GM11168 (cell line): Measurements from ENCODE around the gene BRCA1.
"Not testable (repeated sequence)": the region's sequence is repeated elsewhere in the genome, so short reads cannot be mapped to it uniquely, and the experiment has no call there.

Experiments used
- in situ Hi-C: fragments of 300-500 bp; cut with MboI; formaldehyde crosslinking; loops from one replicate; pipeline ENCODE4 v1.12.0; 2022; ENCODE audit warnings: low sequenced_read_pairs; ENCODE audit not compliant: unreplicated experiment

Gene BRCA1

GRCh38 chr17:43125133-43125966 lies at the start of gene BRCA1:
Gene BRCA1 (minus strand): TSS chr17:43125364. CDS start chr17:43124096, 1,268 bp downstream.
- in situ Hi-C loops: no loop called here

DNA sequence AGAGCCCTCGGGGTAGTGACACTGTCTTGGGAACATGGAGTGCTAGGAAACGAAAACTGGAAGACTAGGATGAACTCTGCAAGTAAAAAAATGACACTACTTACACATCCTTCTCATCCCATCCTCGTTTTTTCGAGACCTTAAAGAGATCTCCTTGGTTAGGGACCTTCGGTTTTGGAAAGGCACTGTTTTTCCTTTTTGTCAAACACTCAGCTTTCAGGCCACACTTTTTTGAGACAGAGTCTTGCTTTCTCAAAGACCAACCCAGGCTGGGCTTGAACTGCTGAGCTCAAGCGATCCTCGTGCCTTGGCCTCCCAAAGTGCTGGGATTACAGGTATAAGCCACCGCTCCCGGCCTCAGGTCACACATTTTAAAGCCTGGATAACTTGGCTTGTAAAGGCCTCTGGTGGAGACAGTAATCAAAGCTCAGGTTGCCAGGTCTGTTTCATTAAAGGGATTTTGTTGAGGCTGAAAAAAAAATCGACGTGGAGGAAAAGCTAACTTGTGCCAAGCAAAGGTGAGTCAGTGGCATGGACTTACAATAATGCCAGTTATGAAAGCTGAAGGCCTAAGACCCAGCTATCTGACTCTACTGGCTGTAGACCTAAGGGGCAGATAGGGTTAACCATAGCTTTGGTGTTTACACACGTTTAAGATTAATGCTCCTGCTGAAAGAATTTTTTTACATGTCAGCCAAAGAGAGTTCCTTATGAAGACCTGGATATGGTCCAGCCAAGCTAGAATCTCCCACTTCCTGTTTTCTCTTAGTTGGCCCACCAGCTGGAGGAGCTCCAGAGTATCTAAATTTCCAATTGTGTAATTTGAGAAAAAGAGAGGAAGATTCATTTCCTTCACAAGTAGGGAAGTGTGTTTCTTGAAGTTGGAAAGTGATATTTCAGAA lies 46.7 kb upstream of the BRCA1 start:
- in situ Hi-C loops: no loop called here

DNA sequence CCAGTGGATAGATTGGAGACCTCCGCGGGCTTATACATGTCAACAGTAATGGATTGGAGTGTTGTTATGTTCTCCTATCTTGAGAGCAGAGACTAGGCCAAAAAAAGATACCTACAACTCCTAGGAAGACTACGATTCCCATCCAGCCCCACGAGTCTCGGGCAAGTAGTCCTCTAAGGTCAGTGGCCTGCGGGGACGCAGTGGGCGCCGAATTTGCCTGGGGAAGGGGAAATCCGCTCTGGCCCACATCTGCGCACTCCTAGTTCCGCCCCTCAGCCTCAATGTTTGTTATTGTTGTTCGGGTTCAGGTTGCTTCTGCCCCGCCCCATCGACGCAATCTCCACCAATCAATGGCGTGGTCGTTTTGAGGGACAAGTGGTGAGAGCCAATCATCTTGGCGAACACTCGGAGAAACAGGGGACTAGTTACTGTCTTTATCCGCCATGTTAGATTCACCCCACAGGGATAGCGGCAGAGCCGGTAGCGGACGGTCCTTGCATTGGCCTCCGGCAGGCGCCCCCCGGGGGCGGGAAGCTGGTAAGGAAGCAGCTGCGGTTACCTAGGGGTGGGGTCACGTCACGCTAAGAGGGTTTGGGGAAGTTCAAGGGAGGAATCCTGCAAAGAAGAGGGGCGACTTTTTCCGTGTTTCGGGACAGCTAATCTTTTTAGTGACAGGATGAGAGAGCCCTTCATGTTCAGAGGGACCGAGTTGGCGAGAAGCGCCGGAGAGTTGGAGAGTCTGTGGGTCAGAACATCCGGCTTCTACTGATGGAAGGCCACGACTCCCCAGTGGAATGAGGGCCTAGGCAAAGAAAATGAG lies 45.8 kb upstream of the BRCA1 start, which contains the start of gene NBR1:
NBR1 (plus strand) TSS at position 449 of the 820 bp plus-strand sequence. CDS start 4,586 bp downstream, outside the sequence.
- in situ Hi-C loops: no loop called here

GRCh38 chr17:43170140-43170765 lies 45.1 kb upstream of the BRCA1 start:
- in situ Hi-C loops: no loop called here

DNA sequence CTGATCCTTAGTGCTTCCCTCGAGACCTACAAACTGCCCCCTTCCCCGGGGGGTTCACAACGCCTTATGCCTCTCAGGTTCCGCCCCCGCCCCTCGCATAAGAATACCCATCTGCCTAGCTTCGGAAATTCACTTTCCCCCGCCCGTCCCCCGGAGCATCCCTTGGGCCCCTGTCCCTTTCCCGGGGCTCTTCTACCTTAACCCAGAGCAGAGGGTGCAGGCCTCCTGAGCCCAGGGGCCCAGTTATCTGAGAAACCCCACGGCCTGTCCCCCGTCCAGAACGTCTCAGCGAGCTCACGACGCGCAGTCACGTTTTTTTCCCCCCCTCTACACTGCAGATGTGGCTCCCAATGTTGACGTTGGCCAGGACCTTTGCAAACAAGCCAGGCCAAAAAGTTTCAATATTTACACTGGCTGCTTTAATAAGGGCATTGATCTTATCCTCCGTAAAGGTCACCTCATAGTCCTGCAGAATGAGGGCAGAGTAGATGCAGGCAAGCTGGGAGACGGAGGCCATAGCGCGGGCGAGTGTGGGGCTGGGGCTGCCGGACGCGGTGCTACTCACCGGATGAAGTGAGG lies 44.5 kb upstream of the BRCA1 start:
- in situ Hi-C loops: no loop called here

- in situ Hi-C loops: not testable (repeated sequence)
These were observed 40.8 kb upstream of the BRCA1 start for GRCh38 chr17:43165971-43166370.

- in situ Hi-C loops: not testable (repeated sequence)
These were observed 34.8 kb upstream of the BRCA1 start for GRCh38 chr17:43159957-43160356.

DNA sequence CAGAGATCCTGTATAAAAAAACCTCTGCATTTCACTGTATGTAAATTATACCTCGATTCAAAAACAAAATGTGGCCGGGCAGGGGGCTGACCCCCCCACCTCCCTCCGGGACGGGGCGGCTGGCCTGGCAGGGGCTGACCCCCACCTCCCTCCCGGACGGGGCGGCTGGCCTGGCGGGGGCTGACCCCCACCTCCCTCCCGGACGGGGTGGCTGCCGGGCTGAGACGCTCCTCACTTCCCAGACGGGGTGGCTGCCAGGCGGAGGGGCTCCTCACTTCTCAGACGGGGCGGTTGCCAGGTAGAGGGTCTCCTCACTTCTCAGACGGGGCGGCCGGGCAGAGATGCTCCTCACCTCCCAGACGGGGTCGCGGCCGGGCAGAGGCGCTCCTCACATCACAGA lies 34.1 kb upstream of the BRCA1 start:
- in situ Hi-C loops: not testable (repeated sequence)

DNA sequence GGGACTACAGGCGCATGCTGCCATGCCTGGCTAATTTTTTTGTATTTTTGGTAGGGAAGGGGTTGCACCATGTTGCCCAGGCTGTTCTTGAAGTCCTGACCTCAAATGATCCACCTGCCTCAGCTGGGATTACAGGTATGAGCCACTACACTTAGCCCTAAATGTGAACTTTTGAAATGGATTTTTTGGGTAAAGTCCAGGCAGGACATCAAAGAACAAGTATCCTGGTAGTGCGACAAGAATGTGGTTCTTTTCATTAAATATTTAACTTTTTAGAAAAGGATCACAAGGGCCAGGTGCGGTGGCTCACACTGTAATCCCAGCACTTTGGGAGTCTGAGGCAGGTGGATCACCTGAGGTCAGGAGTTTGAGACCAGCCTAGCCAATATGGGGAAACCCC lies 30.5 kb upstream of the BRCA1 start:
- in situ Hi-C loops: no loop called here

DNA sequence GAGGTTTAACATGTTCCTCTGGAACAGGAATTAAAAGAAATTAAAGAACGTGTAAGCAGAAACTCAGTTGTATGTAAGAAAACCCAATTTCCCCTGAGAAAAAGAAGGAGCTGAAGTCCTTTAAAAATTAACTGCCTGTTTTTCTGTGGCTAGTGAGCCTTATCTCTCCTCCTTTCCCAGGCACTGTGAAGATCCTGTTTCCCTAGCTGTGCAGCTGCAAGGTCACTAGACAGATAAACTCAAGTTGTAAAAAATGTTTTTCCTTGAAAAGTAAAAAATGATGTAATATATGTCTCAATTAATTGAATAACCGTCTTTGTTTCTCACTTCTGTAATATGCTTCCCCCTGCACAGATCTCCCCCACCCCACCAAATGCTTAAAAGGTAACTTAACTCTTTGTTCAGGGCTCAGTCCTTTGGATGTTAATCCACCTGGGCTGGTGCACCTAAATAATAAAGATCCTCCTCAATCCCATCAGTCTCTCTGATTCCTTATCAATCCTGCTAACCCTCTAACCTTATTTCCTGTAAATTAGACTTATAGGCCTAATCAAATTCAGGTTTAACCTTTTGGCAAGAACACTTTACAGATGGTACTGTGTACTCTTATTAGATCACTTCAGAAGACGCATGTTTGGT lies 28.2 kb upstream of the BRCA1 start:
- in situ Hi-C loops: not testable (repeated sequence)

DNA sequence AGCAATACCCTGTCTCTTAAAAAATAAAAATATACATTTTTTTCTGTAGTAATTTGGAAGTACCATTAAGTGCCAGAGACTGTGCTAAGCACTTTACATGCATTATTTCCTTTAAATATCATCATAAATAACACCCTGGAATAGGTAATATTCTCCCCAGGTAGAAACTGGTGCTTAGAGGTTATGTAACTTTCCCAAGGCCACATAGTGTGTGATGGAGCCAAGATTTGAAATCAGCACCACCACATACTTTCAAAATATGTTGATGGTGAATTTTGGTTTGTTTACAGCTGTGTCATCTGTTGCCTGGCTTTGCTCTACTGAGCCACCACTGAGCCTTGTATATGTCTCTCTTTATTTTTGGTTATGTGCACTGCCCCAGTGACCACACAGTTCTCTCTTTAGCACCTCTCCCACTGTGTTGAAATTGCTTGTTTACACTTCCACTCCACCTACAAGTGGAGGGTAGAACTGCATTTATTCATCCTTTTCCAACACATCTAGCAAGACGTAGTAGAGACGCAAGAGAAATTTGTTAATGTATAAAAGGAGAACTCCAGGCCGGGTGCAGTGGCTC lies 26.8 kb upstream of the BRCA1 start:
- in situ Hi-C loops: no loop called here

GRCh38 chr17:43146649-43147048 lies 21.5 kb upstream of the BRCA1 start:
- in situ Hi-C loops: no loop called here

DNA sequence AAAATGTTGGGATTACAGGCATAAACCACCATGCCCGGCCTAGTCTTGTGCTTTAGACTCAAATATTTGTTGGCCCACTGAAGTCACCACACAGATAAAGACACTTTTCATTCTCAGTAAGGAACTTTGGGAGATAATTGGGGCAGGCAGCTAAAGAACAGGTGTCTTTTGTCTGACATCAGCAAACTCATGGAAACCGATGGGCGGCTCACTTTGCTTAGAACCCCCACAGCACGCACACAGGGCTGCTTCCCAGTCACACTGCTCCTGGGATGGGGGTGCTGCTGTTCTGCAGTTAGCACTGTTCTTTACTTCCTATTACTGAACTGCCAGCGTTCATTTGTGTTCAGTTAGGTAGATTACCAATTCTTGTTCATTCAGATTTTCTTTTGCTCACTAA lies 18.0 kb upstream of the BRCA1 start:
- in situ Hi-C loops: no loop called here

DNA sequence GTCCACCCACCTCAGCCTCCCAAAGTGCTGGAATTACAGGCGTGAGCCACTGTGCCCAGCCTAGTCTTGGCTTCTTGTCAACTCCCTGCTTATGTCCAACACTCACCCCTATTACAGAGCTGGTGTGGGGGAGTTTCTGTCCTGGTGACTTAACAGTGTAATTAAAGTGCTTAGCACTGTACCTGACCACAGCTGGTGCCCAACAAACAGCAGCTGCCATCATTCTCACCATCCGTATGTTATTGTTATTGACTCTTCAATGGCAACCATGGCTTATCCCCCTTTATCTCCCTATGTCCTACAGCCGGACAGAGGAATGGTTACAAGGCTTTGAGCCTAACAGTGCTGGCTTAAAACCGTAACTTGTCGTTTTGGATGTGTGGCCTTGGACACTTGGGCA lies 17.0 kb upstream of the BRCA1 start:
- in situ Hi-C loops: no loop called here

- in situ Hi-C loops: no loop called here
These were observed 15.5 kb upstream of the BRCA1 start for GRCh38 chr17:43140396-43141332.

DNA sequence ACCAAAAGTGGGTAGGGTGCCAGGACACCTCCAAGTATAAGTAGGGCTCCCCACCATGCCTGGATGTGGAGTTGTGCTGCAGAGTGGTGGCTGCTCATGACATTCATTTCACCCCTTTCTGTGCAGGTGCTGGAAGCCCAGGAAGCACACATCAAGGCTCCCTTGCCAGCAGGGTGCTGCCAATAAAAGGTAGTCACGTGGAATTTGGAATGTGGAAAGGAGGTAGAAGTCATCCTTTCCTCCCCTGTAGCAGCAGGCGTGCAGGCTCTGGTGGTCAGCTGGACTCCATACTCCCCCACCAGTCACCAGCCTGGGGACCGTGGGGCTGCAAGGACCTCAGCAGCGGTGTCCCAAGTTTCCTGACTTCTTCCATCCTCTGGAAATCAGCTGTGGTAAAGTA lies 13.4 kb upstream of the BRCA1 start:
- in situ Hi-C loops: not testable (repeated sequence)

GRCh38 chr17:43136574-43136973 lies 11.4 kb upstream of the BRCA1 start:
- in situ Hi-C loops: not testable (repeated sequence)

DNA sequence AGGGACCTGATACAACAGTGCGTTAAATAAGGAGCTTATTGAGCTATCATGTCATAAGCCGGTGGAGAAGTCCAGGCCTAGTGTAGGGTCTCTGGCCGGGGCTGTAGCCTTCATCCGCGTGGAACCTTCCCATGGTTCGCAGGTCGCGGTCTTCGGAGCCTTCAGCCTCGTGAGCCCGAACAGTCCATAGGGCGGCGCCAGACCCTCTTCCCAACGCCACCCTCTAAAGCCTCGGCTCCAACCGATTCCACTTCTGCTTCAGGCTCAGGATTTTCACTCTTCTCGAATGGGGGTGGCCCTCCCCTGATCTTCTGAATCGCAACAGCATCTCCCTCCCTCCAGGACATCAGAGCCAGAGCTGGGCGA lies 10.3 kb upstream of the BRCA1 start:
- in situ Hi-C loops: no loop called here
